GM12878 (cell line): Measurements from ENCODE around the gene SMIM35. TPM values are rescaled to one million over a fixed set of nuclear protein-coding genes. Genes with fewer than 3 reads are reported as not detected.

ENCODE experiments used
- ATAC-seq: fragments of 200-7000 bp; cut with Tn5 transposase; 3 replicates; pipeline ENCODE4 v1.9.1; 2020; ENCODE audit warnings: mild to moderate bottlenecking, moderate library complexity
- BruUV-seq: library from RNA; stranded (reverse); fragments of 400-500 nt; replicated peaks from 2 replicates; lab custom pipeline; 2021; lab: Mats Ljungman, UMichigan
- CTCF ChIA-PET: fragments of 300-600 bp; sonication (Branson Sonifier 250); formaldehyde crosslinking; extraction: SDS; loops from one replicate; lab custom pipeline; 2021; ENCODE audit warnings: inconsistent platforms; lab: Yijun Ruan, JAX
- POLR2A ChIA-PET: fragments of 350-600 bp; formaldehyde crosslinking; extraction: SDS; loops from one replicate; lab custom pipeline; 2021; ENCODE audit warnings: inconsistent platforms; lab: Charles Lee
- RAD21 ChIA-PET: fragments of 300-600 bp; sonication (Branson Sonifier 250); formaldehyde crosslinking; loops from one replicate; lab custom pipeline; 2023; ENCODE audit warnings: antibody characterized with exemption; ENCODE audit not compliant: unreplicated experiment; lab: Charles Lee
- SMC1A ChIA-PET: fragments of 300-600 bp; sonication (Branson Sonifier 250); formaldehyde crosslinking; loops from one replicate; lab custom pipeline; 2023; ENCODE audit not compliant: unreplicated experiment, uncharacterized antibody; lab: Charles Lee
- DNase-seq: peaks from one replicate; pipeline ENCODE4 v3.0.0-alpha.2; 2011; ENCODE audit warnings: low read depth, low spot score
- FAIRE-seq: peaks from 3 replicates; lab custom pipeline; 2011; peaks lifted over from hg19 to GRCh38; lab: Jason Lieb, UNC
- H2AFZ ChIP-seq: 2 replicates; pipeline ENCODE4 v1.6.0; 2011; ENCODE audit warnings: low read depth, low read length, control low read depth; ENCODE audit not compliant: control insufficient read depth
- H3K27ac ChIP-seq: 2 replicates; pipeline ENCODE4 v1.5.1; 2011; ENCODE audit warnings: control low read depth; ENCODE audit not compliant: control insufficient read depth, insufficient read depth
- H3K27me3 ChIP-seq, 2 experiments: replicated peaks in 1 of 2; 2 replicates each; pipeline versions ENCODE4 v1.6.0 to v1.6.1; 2011; ENCODE audit warnings: low read length in 1 of 2; ENCODE audit not compliant: control insufficient read depth in 2 of 2, insufficient read depth in 2 of 2
- H3K36me3 ChIP-seq, 2 experiments: 2 replicates each; pipeline ENCODE4 v1.5.1; 2011; ENCODE audit warnings: low read length in 1 of 2; ENCODE audit not compliant: control insufficient read depth in 2 of 2, insufficient read depth in 2 of 2
- H3K4me1 ChIP-seq: 2 replicates; pipeline ENCODE4 v1.6.1; 2011; ENCODE audit warnings: mild to moderate bottlenecking, low read length, moderate library complexity, mixed read lengths; ENCODE audit not compliant: control insufficient read depth, insufficient read depth
- H3K4me2 ChIP-seq: 2 replicates; pipeline ENCODE4 v1.6.0; 2011; ENCODE audit warnings: control low read depth; ENCODE audit not compliant: control insufficient read depth, insufficient read depth
- H3K4me3 ChIP-seq: fragments of 200-600 bp; sonication (generic); 2 replicates; pipeline ENCODE4 v1.5.1; 2016
- H3K79me2 ChIP-seq: 2 replicates; pipeline ENCODE4 v1.6.0; 2011; ENCODE audit warnings: low read length; ENCODE audit not compliant: control insufficient read depth, insufficient read depth
- H3K9ac ChIP-seq: 2 replicates; pipeline ENCODE4 v1.8.0; 2011; ENCODE audit warnings: low read length, control low read depth, mixed read lengths; ENCODE audit not compliant: control insufficient read depth, insufficient read depth
- H3K9me3 ChIP-seq: replicated peaks from 3 replicates; pipeline ENCODE4 v1.5.1; 2011; ENCODE audit warnings: mild to moderate bottlenecking, low read length; ENCODE audit not compliant: control insufficient read depth, insufficient read depth
- H4K20me1 ChIP-seq: 2 replicates; pipeline ENCODE4 v1.6.0; 2011; ENCODE audit not compliant: control insufficient read depth, insufficient read depth
- ATF3 ChIP-seq: IDR thresholded peaks from 2 replicates; pipeline ENCODE4 v1.6.1; 2011; ENCODE audit warnings: low read depth, mild to moderate bottlenecking, low read length, moderate library complexity, borderline replicate concordance; ENCODE audit errors: extremely low read depth
- BCL11A ChIP-seq: IDR thresholded peaks from 2 replicates; pipeline ENCODE4 v1.6.1; 2011; ENCODE audit warnings: low read depth, low read length
- BRCA1 ChIP-seq: IDR thresholded peaks from 2 replicates; pipeline ENCODE4 v1.6.1; 2011; ENCODE audit warnings: low read depth, low read length, improper control_type of control experiment
- CBX5 ChIP-seq: sonication (generic); IDR thresholded peaks from 2 replicates; pipeline ENCODE4 v1.6.1; 2016; ENCODE audit warnings: low read depth, moderate library complexity, mild to moderate bottlenecking, inconsistent platforms
- CHD1 ChIP-seq: IDR thresholded peaks from 2 replicates; pipeline ENCODE4 v1.6.1; 2012; ENCODE audit warnings: low read depth, low read length, improper control_type of control experiment
- E2F8 ChIP-seq: fragments of 450-650 bp; IDR thresholded peaks from 2 replicates; pipeline ENCODE4 v1.6.1; 2018; ENCODE audit warnings: mild to moderate bottlenecking, low read depth, moderate library complexity; ENCODE audit not compliant: partially characterized antibody
- IKZF2 ChIP-seq, 2 experiments: fragments of 450-650 bp; IDR thresholded peaks; 2 replicates each; pipeline ENCODE4 v1.6.1; 2017; ENCODE audit warnings: mild to moderate bottlenecking in 2 of 2, moderate library complexity in 2 of 2
- KLF5 ChIP-seq: fragments of 450-650 bp; IDR thresholded peaks from 2 replicates; pipeline ENCODE4 v1.6.1; 2014; ENCODE audit warnings: mild to moderate bottlenecking; ENCODE audit not compliant: partially characterized antibody
- MEF2A ChIP-seq: IDR thresholded peaks from 2 replicates; pipeline ENCODE4 v1.6.1; 2011; ENCODE audit warnings: low read depth, mild to moderate bottlenecking, low read length, moderate library complexity; ENCODE audit not compliant: insufficient read depth
- POU2F2 ChIP-seq: IDR thresholded peaks from 3 replicates; pipeline ENCODE4 v1.6.1; 2011; ENCODE audit warnings: low read depth, mild to moderate bottlenecking, low read length, borderline replicate concordance
- SMC3 ChIP-seq: IDR thresholded peaks from 2 replicates; pipeline ENCODE4 v1.6.1; 2011; ENCODE audit warnings: low read length, improper control_type of control experiment, borderline replicate concordance
- SREBF1 ChIP-seq: IDR thresholded peaks from 2 replicates; pipeline ENCODE4 v1.6.1; 2012; ENCODE audit warnings: mild to moderate bottlenecking, low read length
- ZBTB4 ChIP-seq: fragments of 450-650 bp; formaldehyde crosslinking; IDR thresholded peaks from 2 replicates; pipeline ENCODE4 v1.4.0; 2022; ENCODE audit warnings: mild to moderate bottlenecking, moderate library complexity
- ZZZ3 ChIP-seq: IDR thresholded peaks from 2 replicates; pipeline ENCODE4 v1.6.1; 2011; ENCODE audit warnings: low read depth; ENCODE audit not compliant: control insufficient read depth, insufficient read length
- WGBS: methylation state at CpG from one replicate; pipeline ENCODE4 v1.1.6; 2016; ENCODE audit warnings: low lambda C conversion rate; ENCODE audit not compliant: insufficient replicate concordance, insufficient coverage; ENCODE audit errors: missing lambda C conversion rate; 5-methylcytosine and 5-hydroxymethylcytosine counted together
- in situ Hi-C: fragments of 300-500 bp; cut with MboI; formaldehyde crosslinking; loops from 9 replicates; pipeline ENCODE4 v1.14.3; 2018; ENCODE audit warnings: mixed read lengths
- intact Hi-C: fragments of 100-400 bp; cut with micrococcal nuclease; formaldehyde crosslinking; loops from one replicate; pipeline ENCODE4 v1.14.2; 2022; ENCODE audit not compliant: unreplicated experiment
- polyA plus RNA-seq, 11 experiments: library from polyadenylated mRNA; depleted of rRNA in 4 of 11; unstranded in 6 of 11; stranded (reverse) in 5 of 11; fragments of >200 nt; fragmentation: Nextera tagmentation in 4 of 11; fragmentation: Illumina TruSeq in 1 of 11; extraction: Ambion mirVana in 4 of 11; extraction: Trizol in 1 of 11; gene quantifications; 1 replicate in 1 of 11; 2 replicates in 10 of 11; pipeline versions ENCODE4 v1.2.1 to v1.2.3, GENCODE V29; 2011 to 2016; ENCODE audit warnings: inconsistent platforms in 2 of 11, missing spikeins in 2 of 11, low read depth in 1 of 11
- total RNA-seq, 4 experiments: library from RNA; depleted of rRNA in 3 of 4; stranded (reverse); fragments of >200 nt in 3 of 4; fragmentation: Illumina TruSeq in 1 of 4; extraction: Trizol in 1 of 4; gene quantifications; 2 replicates each; pipeline versions ENCODE4 v1.2.1 to v1.2.3, GENCODE V29; 2013 to 2021

Gene SMIM35
- total and polyA plus RNA-seq, 10 of the 15 experiments (the other 5 are each of a cell fraction or from before 2014, with no cell fraction given): 0.02 to 1.1 (median 0.05) TPM; not detected in 5

GRCh38 chr11:118012083-118012669, 74.6 kb downstream of the SMIM35 start (continued):
- TF ChIP-seq SMC3 (0 out of 2 replicates have a peak, but pooled peaks have one; percentile 3), BCL11A (0 out of 2 replicates have a peak, but pooled peaks have one; percentile 6)

GRCh38 chr11:118010738-118011461, 75.9 kb downstream of the SMIM35 start:
- no peaks in the 10 kb centered on the region for H3K27me3 ChIP-seq
- peak overlapping the region; percentile 39 for H2AFZ ChIP-seq
- peak overlapping the region; percentile 97 for H3K27ac ChIP-seq
- in situ Hi-C loops (no loop called here), intact Hi-C loops (loop anchor here (1.0 to 5.0 kb wide), 3 partner anchors 13 to 36 kb away; no protein-coding TSS in a partner anchor)
- H3K9me3 ChIP-seq: no peaks in the 10 kb centered on the region; the same call in 1 of the 3 replicates
- peak overlapping the region; percentile 72 for H3K9ac ChIP-seq
- FAIRE-seq (peak; percentile 86), DNase-seq (peak; percentile 86), ATAC-seq (peak; percentile 85)
- RAD21 ChIA-PET: interaction anchor here (0.7 to 4.0 kb wide), 15 partner anchors 8 to 195 kb away, joined by 3 to 34 read pairs (median 6); partner anchors contain the start of gene IL10RA
- CTCF ChIA-PET: interaction anchor here (0.8 to 2.7 kb wide), 10 partner anchors 10 to 196 kb away, joined by 3 to 17 read pairs (median 4); no protein-coding TSS in a partner anchor
- no peak overlapping the region for H3K4me3 ChIP-seq
- POLR2A ChIA-PET: interaction anchor here (1.0 to 2.3 kb wide), 10 partner anchors 8 to 196 kb away, joined by 3 to 14 read pairs (median 4); partner anchors contain the start of gene IL10RA
- SMC1A ChIA-PET: interaction anchor here (0.6 to 19.0 kb wide), 13 partner anchors 10 to 195 kb away, joined by 3 to 280 read pairs (median 4); partner anchors contain the start of gene IL10RA
- peak overlapping the region; percentile 92 for H3K4me2 ChIP-seq
- no peaks in the 10 kb centered on the region for H3K79me2 ChIP-seq
- H3K4me1 ChIP-seq: peaks cover 80% of the 10 kb centered on the region
- 2% methylated on average over 21 of the region's 21 CpGs for WGBS
- H4K20me1 ChIP-seq: no peaks in the 10 kb centered on the region
- H3K36me3 ChIP-seq: no peaks in the 10 kb centered on the region
- no TSS peak for BruUV-seq
- peak; percentile 75 for TF ChIP-seq MEF2A
- peak; percentile 96 for TF ChIP-seq KLF5
- peak; percentile 72 for TF ChIP-seq E2F8
- TF ChIP-seq BRCA1: no peak; the same call in 1 of the 2 replicates
- TF ChIP-seq SREBF1: no peak
- no peak for TF ChIP-seq CHD1
- peak; percentile 100 for TF ChIP-seq IKZF2 (IDR thresholded peaks at IDR 0.05)
- TF ChIP-seq CBX5: 0 out of 2 replicates have a peak, but pooled peaks have one; percentile 68
- TF ChIP-seq ZZZ3: no peak
- TF ChIP-seq POU2F2: peak; percentile 94
- no peak for TF ChIP-seq ZBTB4 (CRISPR knock-in tag)
- TF ChIP-seq ATF3: no peak
